PC-9 (cell line): ENCODE data around the gene ANXA6.

Source experiments
- CTCF ChIP-seq: fragments of 200-600 bp; sonication (generic); conservative IDR thresholded peaks from 2 replicates; pipeline ENCODE4 v1.6.1; 2017; ENCODE audit warnings: mixed run types, antibody characterized with exemption, mild to moderate bottlenecking, moderate library complexity
- EZH2 ChIP-seq: fragments of 200-600 bp; sonication (generic); IDR thresholded peaks from 2 replicates; pipeline ENCODE4 v1.8.0; 2017; ENCODE audit warnings: antibody characterized with exemption, low read depth

DNA sequence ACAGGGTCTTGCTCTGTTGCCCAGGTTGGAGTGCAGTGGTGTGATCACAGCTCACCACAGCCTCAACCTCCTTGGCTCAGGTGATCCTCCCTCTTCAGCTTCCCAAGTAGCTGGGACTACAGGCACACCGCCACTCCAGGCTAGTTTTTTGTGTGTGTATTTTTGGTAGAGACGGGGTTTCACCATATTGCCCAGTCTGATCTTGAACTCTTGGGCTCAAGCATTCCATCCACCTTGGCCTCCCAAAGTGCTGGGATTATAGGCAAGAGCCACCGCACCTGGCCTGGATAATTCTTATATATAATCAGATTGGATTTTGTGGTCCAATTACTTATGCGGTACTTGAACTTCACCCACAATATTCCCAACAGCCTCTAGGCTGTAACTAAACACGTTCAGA lies 46.5 kb upstream of the ANXA6 start:
- TF ChIP-seq CTCF: no peak
- TF ChIP-seq EZH2: no peak
